Esophagus muscularis mucosa (tissue), 4 donors: ENCODE measurements around the gene ZBTB18.

ENCODE experiments used
- EP300 ChIP-seq: sonication (generic); formaldehyde crosslinking; IDR thresholded peaks from one replicate; pipeline ENCODE4 v1.6.1; 2017; ENCODE audit warnings: antibody characterized with exemption
- POLR2AphosphoS5 ChIP-seq, 2 donors: sonication (generic); formaldehyde crosslinking; IDR thresholded peaks; one replicate each; pipeline ENCODE4 v1.6.1; 2017; ENCODE audit warnings: antibody characterized with exemption in 2 of 2
- TF ChIP-seq, protein P1 (sequence below), 3 experiments: fragments of 200-600 bp in 2 of 3; fragments of 450-650 bp in 1 of 3; sonication (generic) in 2 of 3; IDR thresholded peaks; one replicate each; pipeline ENCODE4 v1.5.1; 2017 to 2019; ENCODE audit warnings: antibody characterized with exemption in 3 of 3, mild to moderate bottlenecking in 2 of 3, moderate library complexity in 1 of 3

- TF ChIP-seq POLR2AphosphoS5 (IDR thresholded peaks at IDR 0.05) (no peak), EP300 (no peak)
- TF ChIP-seq, protein P1, sequence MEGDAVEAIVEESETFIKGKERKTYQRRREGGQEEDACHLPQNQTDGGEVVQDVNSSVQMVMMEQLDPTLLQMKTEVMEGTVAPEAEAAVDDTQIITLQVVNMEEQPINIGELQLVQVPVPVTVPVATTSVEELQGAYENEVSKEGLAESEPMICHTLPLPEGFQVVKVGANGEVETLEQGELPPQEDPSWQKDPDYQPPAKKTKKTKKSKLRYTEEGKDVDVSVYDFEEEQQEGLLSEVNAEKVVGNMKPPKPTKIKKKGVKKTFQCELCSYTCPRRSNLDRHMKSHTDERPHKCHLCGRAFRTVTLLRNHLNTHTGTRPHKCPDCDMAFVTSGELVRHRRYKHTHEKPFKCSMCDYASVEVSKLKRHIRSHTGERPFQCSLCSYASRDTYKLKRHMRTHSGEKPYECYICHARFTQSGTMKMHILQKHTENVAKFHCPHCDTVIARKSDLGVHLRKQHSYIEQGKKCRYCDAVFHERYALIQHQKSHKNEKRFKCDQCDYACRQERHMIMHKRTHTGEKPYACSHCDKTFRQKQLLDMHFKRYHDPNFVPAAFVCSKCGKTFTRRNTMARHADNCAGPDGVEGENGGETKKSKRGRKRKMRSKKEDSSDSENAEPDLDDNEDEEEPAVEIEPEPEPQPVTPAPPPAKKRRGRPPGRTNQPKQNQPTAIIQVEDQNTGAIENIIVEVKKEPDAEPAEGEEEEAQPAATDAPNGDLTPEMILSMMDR (IDR thresholded peaks at IDR 0.05), result no peak
Observed at GRCh38 chr1:244019982-244020485, 31.0 kb upstream of the ZBTB18 start.
